Measurements from ENCODE around the gene RMRP.
A peak's percentile ranks its signal among the peaks of the same experiment; 100 is the strongest.

DNA sequence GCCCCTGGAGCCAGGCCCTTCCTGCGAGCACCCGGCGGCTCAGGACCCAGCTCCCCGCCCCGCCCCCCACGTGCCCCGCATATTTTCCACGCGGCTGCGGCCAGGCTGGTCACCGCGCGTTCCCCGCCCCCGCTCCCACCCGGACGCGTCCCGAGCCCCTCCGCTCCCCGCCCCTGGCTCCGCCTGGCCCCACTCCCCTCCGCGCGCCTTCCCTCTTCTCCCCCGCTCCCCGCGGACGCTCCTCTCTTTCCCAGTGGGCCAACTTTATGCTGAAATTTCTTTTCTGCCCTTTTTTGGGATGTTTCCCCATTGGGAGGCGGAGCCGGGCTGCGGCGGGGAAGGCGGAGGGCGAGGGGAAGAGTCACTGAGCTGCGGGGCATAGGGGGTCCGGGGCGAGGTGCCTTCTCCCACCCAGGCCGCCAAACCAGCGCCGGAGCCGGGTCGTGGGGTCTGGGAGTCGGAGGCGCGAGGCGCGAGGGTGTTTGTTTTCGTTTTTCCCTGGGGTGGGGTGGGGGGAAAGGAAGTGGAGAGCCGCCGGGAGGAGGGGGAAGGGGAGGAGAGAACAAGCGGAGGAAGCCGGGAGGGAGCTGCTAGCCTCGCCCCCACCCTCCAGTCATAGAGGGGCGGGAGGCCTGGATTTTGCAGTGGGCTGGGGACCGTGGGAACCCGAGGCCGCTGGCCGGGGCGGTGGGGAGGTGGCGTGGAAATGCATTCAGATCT, 33.0 kb upstream of the RMRP start:
- TF ChIP-seq, protein P1, sequence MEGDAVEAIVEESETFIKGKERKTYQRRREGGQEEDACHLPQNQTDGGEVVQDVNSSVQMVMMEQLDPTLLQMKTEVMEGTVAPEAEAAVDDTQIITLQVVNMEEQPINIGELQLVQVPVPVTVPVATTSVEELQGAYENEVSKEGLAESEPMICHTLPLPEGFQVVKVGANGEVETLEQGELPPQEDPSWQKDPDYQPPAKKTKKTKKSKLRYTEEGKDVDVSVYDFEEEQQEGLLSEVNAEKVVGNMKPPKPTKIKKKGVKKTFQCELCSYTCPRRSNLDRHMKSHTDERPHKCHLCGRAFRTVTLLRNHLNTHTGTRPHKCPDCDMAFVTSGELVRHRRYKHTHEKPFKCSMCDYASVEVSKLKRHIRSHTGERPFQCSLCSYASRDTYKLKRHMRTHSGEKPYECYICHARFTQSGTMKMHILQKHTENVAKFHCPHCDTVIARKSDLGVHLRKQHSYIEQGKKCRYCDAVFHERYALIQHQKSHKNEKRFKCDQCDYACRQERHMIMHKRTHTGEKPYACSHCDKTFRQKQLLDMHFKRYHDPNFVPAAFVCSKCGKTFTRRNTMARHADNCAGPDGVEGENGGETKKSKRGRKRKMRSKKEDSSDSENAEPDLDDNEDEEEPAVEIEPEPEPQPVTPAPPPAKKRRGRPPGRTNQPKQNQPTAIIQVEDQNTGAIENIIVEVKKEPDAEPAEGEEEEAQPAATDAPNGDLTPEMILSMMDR (IDR thresholded peaks at IDR 0.05), result no peak
- peak in 1 of 2 donors; percentile 44 for TF ChIP-seq POLR2A (IDR thresholded peaks at IDR 0.05)
